Neuron (in vitro differentiated cells): Measurements from ENCODE around the gene SLIT3.

Source experiments
- H2AFZ ChIP-seq: one replicate; pipeline ENCODE4 v1.6.1; 2013; ENCODE audit warnings: low read depth, mild to moderate bottlenecking, inconsistent platforms, low read length, moderate library complexity
- H3K27me3 ChIP-seq: one replicate; pipeline ENCODE4 v1.6.1; 2013; ENCODE audit warnings: low read length; ENCODE audit not compliant: insufficient read depth
- H3K36me3 ChIP-seq: one replicate; pipeline ENCODE4 v1.6.1; 2013; ENCODE audit warnings: low read length; ENCODE audit not compliant: insufficient read depth
- H3K4me1 ChIP-seq: one replicate; pipeline ENCODE4 v1.6.1; 2013; ENCODE audit warnings: low read length; ENCODE audit not compliant: insufficient read depth
- H3K4me3 ChIP-seq: 2 replicates; pipeline ENCODE4 v1.5.1; 2013; ENCODE audit warnings: mild to moderate bottlenecking, low read length, moderate library complexity
- H3K9me3 ChIP-seq: one replicate; pipeline ENCODE4 v1.6.1; 2013; ENCODE audit warnings: low read length

SLIT3 gene

DNA sequence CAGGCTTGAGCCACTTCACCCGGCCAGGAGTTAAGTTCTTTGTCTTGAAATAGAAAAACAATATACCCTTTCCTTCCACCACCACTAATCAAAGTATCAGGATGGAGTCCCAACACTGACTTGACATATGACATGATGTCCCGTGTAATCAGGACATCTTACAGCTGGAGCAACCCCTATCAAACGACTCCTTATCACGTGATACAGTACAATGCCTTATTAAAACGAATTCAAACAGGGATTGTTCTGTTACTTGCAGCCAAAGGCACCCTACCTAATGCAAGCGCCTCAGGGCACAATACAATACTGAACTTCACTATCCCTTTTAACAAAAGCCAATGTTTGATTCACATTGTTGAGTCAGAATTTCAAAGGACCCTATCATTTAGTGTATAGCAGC, 261.3 kb downstream of the SLIT3 start:
- Histone ChIP-seq H3K4me3 (no peak overlapping the region), H3K9me3 (no peaks in the 10 kb centered on the region), H3K36me3 (no peaks in the 10 kb centered on the region), H2AFZ (no peak overlapping the region), H3K27me3 (peaks cover 13% of the 10 kb centered on the region), H3K4me1 (no peaks in the 10 kb centered on the region)

DNA sequence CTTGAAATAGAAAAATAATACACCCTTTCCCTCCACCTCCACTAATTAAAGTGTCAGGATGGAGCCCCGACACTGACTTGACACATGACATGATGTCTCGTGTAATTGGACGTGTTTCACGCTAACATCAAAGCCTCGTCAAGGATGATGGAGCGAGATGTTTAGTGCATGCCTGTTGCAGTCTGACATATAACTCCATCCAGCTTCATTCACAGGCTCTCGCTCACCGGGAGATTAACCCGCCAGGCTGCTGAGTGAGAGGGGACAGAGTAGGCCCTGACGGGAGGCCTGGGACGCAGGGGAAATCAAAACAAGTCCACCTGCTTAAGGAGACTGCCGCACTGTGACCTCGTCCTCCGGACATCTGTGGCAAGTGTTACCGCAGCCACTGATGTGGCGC, 263.5 kb downstream of the SLIT3 start:
- no peaks in the 10 kb centered on the region for H3K4me1 ChIP-seq
- H3K36me3 ChIP-seq, result no peaks in the 10 kb centered on the region
- H3K4me3 ChIP-seq, result no peak overlapping the region
- H3K27me3 ChIP-seq, result peaks cover 13% of the 10 kb centered on the region
- H2AFZ ChIP-seq, result no peak overlapping the region
- no peaks in the 10 kb centered on the region for H3K9me3 ChIP-seq

DNA sequence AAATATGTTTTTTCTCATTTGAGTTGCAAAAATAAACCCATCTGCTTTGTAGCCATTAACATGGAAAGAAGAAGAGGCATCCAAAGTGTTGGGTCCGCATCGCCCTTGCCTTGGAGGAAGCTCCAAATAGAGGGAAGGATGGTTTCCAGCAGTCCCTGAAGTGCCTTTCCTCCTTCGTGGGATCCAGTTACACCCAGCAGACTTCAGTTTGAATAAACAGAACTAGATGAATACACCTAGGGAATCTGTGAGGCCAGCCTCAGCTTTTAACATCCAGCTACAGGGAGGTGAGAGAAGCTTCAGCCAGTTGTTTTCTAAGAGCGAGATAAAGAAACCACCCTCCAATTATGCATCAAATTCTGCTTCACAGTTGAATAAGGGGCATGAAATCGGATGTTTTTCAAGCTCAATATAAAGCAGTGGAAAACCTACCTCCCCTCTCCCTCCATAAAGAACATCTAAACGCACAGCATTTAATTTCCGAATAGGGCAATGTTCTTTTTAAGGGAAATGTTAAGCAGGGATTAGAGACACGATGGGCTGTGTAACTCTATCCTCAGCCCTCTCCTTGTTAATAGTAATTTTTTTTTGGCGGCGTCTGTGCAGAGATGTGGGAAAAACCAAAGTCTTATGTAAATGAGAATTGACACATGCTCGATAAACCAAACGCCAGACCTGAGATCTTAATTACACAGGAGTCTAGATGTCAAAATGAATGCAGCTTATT, 264.7 kb downstream of the SLIT3 start:
- Histone ChIP-seq H3K4me1 (no peaks in the 10 kb centered on the region), H3K27me3 (peaks cover 13% of the 10 kb centered on the region), H3K36me3 (no peaks in the 10 kb centered on the region), H2AFZ (no peak overlapping the region), H3K9me3 (no peaks in the 10 kb centered on the region), H3K4me3 (no peak overlapping the region)

DNA sequence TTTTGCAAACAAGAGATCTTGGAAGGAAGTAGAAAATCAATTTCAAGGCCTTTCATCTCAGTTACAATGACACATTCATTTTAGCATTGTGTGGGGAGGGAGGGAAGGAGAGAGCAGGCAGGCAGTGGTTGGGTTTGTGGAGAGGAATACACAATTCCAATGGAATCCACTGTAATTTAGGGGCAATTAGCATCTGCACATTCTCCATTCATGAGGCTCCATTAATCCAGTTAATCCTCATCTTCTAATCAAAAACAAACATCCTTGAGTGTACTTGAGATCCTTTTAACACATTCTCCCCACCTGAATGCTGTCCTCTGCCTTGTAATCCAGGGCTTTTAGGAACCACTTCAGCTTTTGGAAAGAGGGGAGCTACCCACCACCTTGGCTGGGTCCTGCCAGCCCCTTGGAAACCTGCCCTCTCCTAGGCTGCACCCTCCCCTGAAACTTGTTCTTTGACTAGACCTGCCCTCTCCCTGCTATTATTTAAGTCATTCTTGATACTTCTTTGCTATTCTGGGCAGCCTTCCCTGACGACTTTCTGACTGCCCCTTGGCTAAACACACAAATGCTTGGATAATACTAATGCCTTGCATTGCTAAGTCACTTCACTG, 271.2 kb downstream of the SLIT3 start:
- peaks cover 2% of the 10 kb centered on the region for H3K4me1 ChIP-seq
- H3K36me3 ChIP-seq, result no peaks in the 10 kb centered on the region
- H3K27me3 ChIP-seq, result no peaks in the 10 kb centered on the region
- no peak overlapping the region for H3K4me3 ChIP-seq
- no peaks in the 10 kb centered on the region for H3K9me3 ChIP-seq
- no peak overlapping the region for H2AFZ ChIP-seq

DNA sequence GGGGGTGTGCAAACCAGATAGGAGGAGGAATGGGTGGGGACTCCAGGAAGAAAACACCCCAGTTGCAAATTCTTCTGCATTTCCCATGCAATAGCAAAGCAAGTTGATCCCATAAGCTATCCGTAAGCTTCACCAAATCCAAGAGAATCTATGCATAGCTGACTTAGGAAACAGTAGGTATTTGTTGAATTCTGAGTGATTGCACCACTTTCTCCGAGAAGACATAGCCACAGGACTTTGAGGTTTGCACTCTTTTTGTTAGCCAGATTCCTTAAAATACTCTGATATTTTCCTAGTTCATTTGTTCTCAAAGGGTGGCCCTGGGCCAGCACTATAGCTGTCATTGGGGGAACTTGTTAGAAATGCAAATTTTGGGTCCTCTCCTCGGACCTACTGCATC, 271.9 kb downstream of the SLIT3 start:
- peaks cover 2% of the 10 kb centered on the region for H3K4me1 ChIP-seq
- H3K36me3 ChIP-seq, result no peaks in the 10 kb centered on the region
- no peaks in the 10 kb centered on the region for H3K9me3 ChIP-seq
- no peak overlapping the region for H2AFZ ChIP-seq
- no peaks in the 10 kb centered on the region for H3K27me3 ChIP-seq
- H3K4me3 ChIP-seq, result no peak overlapping the region

DNA sequence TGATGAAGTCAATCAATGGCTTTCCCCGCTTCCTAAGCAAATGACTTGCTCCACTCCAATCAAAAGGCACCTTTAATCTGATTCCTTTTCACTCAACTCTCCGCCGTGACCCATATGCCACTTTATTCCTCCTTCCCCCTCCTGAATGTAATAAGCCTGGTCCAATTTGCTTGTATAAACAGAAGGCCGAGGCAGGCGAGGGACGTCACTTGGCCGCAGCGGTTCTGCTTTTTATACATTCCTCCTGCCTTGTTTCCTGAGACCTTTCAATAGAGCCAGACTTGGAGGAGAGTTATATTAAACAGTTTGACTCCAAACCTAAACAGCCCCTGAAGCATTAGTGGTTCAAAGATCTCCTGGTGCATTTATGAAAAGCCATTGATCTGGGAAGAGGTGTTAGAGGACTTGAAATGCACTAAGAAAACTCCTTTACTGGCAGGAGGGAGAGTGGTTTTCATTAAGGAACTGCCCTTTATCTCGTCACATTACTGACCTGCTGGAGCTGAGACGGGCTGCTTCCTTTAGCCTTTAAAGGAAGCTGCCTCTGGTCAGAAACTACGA, 273.4 kb downstream of the SLIT3 start:
- peaks cover 2% of the 10 kb centered on the region for H3K4me1 ChIP-seq
- H2AFZ ChIP-seq, result no peak overlapping the region
- no peak overlapping the region for H3K4me3 ChIP-seq
- no peaks in the 10 kb centered on the region for H3K9me3 ChIP-seq
- H3K27me3 ChIP-seq, result no peaks in the 10 kb centered on the region
- no peaks in the 10 kb centered on the region for H3K36me3 ChIP-seq

DNA sequence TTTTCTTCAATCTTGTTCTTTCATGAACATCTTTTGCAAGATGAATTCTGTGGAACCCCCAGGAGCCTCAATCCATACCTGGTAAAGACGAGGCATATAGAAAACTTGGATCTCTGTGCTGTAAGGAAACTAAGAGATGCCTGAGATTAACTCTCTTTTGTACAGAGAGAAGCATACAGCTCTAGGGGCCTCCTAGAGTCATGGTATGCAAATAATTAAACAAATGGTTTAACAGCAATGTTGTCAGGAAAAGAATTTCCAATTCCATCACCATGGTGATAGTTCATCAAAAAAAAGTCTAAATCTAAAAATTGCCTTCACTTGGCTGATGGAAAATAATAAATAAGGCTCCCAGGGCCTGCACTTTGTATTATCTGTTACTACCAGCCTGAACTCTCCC, 275.4 kb downstream of the SLIT3 start:
- H3K4me3 ChIP-seq, result no peak overlapping the region
- no peaks in the 10 kb centered on the region for H3K9me3 ChIP-seq
- H3K4me1 ChIP-seq, result peaks cover 2% of the 10 kb centered on the region
- no peaks in the 10 kb centered on the region for H3K36me3 ChIP-seq
- no peaks in the 10 kb centered on the region for H3K27me3 ChIP-seq
- H2AFZ ChIP-seq, result no peak overlapping the region

DNA sequence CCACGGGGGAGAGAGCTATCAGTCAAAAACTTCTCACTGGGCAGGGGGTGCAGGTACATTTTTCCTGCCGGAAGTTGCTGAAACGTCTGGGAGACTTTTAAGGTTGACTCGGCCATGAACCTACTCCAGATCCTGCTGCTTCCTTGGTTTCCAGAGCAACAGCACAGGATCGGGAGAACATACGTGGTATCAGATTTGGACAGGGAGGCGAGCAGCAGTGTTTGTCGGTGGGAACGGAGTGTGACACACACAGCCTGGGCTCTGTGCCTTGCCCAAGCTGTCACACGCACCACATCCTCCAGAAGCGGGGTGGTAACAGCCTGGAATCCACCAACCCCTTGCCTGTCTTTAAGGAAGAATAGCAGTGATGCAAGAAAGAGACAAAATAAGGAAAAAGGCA, 276.5 kb downstream of the SLIT3 start:
- no peaks in the 10 kb centered on the region for H3K9me3 ChIP-seq
- no peaks in the 10 kb centered on the region for H3K36me3 ChIP-seq
- no peak overlapping the region for H3K4me3 ChIP-seq
- H3K4me1 ChIP-seq, result no peaks in the 10 kb centered on the region
- no peaks in the 10 kb centered on the region for H3K27me3 ChIP-seq
- H2AFZ ChIP-seq, result no peak overlapping the region

DNA sequence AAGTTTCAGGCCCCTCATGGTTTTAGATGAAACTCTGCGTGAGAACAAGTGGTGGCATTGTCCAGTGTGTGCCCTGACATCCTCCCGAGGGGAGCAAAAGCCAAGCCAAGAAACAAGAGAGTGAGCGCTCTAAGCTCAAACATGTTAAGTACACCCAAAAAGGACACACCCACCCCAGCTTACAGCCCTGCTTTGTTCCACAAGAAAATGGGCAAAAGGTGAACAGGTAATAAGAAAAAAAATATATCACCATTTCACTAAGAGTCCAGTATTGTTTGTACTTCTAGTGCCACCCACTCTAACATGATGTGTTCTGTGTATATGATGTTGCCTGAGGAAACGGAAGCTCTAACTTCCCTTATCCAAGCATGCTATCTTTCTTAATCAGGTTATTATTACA, 278.2 kb downstream of the SLIT3 start:
- no peak overlapping the region for H2AFZ ChIP-seq

DNA sequence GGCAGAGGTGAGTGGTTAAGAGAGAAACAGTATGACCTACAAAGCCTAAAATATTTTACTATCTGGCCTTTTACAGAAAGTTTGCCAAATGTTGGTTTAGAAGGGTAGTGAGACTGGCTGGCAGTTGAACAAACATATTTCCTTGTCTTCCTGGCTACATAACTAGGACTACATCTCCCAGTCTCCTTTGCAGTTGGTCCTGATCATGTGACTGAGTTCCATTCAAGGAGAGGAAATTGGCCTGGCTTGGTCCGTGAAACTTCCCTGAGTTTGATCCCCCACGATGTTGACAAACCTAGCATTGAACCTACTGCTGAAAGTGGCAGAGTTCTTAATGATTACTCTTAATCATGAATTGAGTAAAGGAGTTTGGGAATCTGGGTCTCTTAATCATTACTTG, 280.8 kb downstream of the SLIT3 start:
- no peaks in the 10 kb centered on the region for H3K9me3 ChIP-seq
- no peaks in the 10 kb centered on the region for H3K36me3 ChIP-seq
- H3K27me3 ChIP-seq, result peaks cover 6% of the 10 kb centered on the region
- H3K4me3 ChIP-seq, result peak overlapping the region; percentile 38
- H2AFZ ChIP-seq, result peak overlapping the region; percentile 94
- H3K4me1 ChIP-seq, result no peaks in the 10 kb centered on the region

More for the DNA sequence above, 278.2 kb downstream of the SLIT3 start:
- Histone ChIP-seq H3K36me3 (no peaks in the 10 kb centered on the region), H3K27me3 (no peaks in the 10 kb centered on the region), H3K4me3 (no peak overlapping the region), H3K4me1 (no peaks in the 10 kb centered on the region), H3K9me3 (no peaks in the 10 kb centered on the region)

DNA sequence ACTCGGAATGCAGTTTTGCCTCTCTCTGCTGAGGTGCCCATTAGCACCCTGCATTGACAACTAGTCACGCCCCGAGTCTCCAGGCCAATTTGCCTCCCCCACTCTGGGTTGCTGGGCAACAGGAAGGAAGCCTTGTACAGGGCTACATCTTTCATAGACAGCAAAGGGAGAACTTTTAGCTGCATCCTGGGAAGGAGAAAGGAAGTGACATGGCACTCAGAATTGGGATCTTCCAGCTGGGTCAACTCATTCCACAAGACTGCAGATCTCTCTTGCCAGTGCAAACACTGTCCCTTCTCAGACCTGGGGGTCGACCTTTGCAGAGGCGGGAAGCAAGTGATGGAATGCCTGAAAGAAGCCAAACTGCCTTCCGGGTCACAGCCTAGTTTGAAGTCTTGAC, 282.0 kb downstream of the SLIT3 start:
- Histone ChIP-seq H3K4me3 (no peak overlapping the region), H3K4me1 (no peaks in the 10 kb centered on the region), H3K27me3 (peaks cover 8% of the 10 kb centered on the region), H3K36me3 (no peaks in the 10 kb centered on the region), H2AFZ (no peak overlapping the region), H3K9me3 (no peaks in the 10 kb centered on the region)

DNA sequence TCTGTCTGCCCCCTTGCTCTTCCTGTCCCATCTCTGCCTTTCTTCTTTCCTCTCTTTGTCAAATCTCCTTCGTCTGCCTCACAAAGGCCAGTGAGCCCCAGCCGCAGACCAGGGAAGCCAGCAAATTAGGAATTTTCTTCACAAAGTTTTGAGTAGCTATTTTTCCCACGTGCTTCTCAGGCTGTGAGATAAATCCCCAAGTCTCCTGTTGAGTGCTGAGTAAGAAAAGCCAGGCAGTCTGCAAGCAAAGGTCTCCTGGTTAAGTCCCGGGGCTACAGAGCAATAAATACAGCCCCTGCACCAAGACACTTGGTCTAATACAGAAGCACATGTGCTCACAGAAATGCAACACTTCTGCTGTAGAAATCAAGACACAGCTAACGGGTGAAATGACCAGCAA, 284.9 kb downstream of the SLIT3 start:
- H3K27me3 ChIP-seq, result peaks cover 17% of the 10 kb centered on the region
- H3K36me3 ChIP-seq, result no peaks in the 10 kb centered on the region
- H3K4me3 ChIP-seq, result no peak overlapping the region
- H3K4me1 ChIP-seq, result no peaks in the 10 kb centered on the region
- no peak overlapping the region for H2AFZ ChIP-seq
- no peaks in the 10 kb centered on the region for H3K9me3 ChIP-seq

DNA sequence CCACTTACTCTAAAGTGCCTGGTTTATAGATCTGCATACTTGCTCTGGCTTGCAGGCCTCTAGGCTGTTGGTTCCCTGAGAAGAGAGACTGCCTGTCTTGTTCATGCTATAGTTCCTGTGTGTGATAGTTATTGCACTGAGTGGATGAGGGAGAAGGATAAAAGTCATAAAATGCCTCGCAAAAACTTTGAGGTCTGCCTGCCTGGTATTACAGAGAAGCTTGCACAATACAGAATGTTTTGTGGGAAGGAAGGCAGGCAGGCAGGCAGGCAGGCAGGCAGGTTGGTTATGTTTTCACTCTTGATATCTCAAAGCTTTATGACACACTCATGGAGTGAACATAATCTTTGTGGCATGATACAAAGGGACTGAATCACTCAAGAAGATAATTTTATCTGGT, 287.1 kb downstream of the SLIT3 start:
- no peak overlapping the region for H3K4me3 ChIP-seq
- no peaks in the 10 kb centered on the region for H3K4me1 ChIP-seq
- no peak overlapping the region for H2AFZ ChIP-seq
- H3K9me3 ChIP-seq, result no peaks in the 10 kb centered on the region
- peaks cover 27% of the 10 kb centered on the region for H3K27me3 ChIP-seq
- H3K36me3 ChIP-seq, result no peaks in the 10 kb centered on the region
